Mesenteric fat pad (tissue), 1 donor: ENCODE data around the gene FLT1. TPM values are rescaled to one million over a fixed set of nuclear protein-coding genes. Genes with fewer than 3 reads are reported as not detected.

ENCODE experiments used
- DNase-seq: peaks from one replicate; pipeline ENCODE4 v3.0.0-alpha.2; 2020; ENCODE audit warnings: low spot score
- total RNA-seq: library from RNA; stranded (reverse); fragmentation: NEBNext Ultra II Directional; extraction: Animal tissue kit (Norgen Biotek cat#: 25700); gene quantifications from one replicate; pipeline ENCODE4 v1.2.1, GENCODE V29; 2021
- donor health status: DM: yes; HTN: yes; CAD: no.

The FLT1 gene
- total RNA-seq, 1 donor from 2014 or later: 65.9 TPM

DNA sequence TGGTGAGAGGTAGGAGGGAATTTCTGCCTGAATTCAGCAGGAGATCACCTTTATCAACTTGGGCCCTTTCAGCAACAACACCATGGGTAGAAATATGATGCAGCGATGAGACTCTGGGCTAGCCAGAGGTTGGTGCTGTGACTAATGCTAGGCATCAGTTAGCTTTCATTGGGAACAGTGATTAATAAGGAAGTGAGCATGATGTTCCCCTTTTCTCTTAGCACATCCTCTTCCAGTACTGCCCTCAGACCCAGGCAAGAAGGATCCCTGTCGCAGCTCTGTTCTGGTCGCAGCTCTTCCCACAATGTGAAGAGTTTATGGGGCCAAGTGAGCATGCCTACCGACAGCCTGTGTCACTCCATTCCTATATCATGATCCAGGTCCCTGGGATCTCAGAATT lies 100.5 kb downstream of the FLT1 start:
- no peak for DNase-seq

DNA sequence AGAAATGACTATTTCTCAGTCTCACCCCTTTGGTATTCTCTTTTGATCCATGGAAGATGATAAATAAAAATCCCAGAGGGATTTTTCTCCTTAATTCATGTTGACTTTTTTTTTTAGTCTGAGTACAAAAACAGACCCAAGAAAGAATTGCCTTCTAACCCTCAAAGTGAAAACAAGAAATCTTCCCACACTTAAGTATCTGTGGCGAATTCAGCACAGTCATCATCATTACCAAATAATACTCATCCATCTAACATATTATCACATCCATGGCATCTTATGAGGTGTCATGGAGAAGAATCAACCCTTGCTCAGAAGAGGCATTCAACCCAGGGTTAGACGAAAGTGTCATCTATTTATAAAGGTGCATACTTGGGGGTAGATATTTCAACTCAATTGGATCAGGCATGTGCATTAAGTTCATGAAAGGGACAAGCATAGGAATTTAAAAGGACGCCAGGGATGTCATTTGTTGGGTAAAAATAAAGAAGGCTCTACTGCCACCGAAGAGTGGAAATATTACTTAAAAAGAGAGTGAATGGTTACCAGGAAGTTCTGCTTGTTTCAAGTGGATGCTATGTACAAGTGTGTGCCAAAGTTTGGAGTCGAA lies 101.9 kb downstream of the FLT1 start:
- no peak for DNase-seq

DNA sequence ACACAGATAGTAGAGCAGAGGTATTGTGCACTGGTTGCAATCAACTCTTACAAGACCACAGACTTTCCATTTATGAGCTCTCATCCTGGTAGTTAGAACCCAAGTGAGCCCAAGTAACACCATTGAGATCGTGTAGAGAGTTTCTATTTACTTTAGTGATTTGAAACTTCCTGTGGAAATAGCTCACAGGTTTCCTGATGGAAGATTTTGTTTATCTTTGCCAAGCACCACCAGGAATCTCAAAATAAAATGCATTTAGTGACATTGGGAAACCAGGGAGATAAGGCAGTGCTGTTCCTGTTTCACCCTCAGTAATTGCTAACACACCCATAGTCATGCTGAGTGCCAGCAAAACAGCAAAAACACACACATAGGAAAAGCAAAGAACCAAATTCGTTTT lies 102.5 kb downstream of the FLT1 start:
- no peak for DNase-seq

GRCh38 chr13:28387740-28388501 lies 107.0 kb downstream of the FLT1 start:
- no peak for DNase-seq

- DNase-seq: no peak
Measured at GRCh38 chr13:28385362-28385761, 109.6 kb downstream of the FLT1 start.

GRCh38 chr13:28384789-28385188 lies 110.1 kb downstream of the FLT1 start:
- DNase-seq: no peak

DNA sequence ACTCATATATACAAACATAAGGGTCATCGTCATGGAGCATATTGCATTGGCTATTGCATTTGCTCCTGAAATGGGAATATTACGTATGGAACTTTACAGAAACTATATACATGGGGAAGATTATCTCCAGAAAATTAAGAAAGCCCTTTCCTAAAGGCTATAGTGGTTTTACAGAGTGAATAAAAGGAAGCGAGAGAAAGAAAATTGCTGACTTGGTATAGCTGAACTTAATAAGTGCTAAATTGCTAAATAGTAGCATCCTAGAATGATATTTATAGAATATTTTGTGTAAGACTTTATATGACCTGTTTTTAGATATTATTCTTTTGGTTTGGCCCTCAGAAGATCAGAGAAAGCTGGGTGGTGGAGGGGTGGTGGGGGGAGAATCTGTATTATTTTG lies 114.6 kb downstream of the FLT1 start:
- DNase-seq: no peak

GRCh38 chr13:28379371-28380083 lies 115.4 kb downstream of the FLT1 start:
- DNase-seq: no peak

DNA sequence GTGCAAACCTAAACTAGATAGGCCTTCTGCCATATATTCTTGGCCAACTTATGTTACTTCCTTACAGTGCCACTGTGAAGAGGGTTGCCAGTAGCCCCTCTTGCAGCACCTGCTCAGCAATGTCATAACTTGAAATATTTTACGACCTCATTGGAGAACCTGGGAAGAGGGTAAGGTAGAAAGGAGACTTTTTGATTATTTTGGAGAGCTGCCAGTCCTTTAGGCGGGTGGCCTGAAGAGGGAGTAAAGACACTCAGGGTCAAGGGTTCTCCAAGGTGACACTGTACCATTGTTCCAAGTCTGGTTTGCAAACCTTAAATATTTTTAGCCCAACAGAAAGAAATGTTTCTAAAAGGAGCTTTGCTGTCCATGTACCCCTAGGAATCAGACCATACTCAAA lies 118.3 kb downstream of the FLT1 start:
- no peak for DNase-seq

GRCh38 chr13:28375250-28375930 lies 119.5 kb downstream of the FLT1 start:
- DNase-seq: no peak

DNA sequence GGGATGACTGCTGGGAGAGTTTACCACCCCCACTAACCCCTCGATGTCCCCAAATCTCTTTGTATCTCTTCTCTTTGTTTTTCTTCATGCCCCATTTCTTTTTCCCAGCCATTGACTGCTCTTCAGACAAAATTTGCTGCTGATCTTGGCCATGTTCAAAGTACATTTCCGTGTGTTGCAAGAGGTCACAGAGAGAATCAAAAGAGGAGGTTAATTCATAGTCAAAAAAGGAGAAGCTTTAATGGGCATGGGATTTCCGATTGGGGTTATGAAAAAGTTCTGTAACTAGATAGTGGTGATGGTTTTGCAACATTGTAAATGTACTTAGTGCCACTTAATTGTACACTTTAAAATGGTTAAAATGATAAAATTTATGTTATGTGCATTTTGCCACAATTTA lies 121.1 kb downstream of the FLT1 start:
- DNase-seq: no peak

GRCh38 chr13:28370448-28370847 lies 124.5 kb downstream of the FLT1 start:
- no peak for DNase-seq

GRCh38 chr13:28358708-28359107 lies 136.2 kb downstream of the FLT1 start:
- no peak for DNase-seq

DNA sequence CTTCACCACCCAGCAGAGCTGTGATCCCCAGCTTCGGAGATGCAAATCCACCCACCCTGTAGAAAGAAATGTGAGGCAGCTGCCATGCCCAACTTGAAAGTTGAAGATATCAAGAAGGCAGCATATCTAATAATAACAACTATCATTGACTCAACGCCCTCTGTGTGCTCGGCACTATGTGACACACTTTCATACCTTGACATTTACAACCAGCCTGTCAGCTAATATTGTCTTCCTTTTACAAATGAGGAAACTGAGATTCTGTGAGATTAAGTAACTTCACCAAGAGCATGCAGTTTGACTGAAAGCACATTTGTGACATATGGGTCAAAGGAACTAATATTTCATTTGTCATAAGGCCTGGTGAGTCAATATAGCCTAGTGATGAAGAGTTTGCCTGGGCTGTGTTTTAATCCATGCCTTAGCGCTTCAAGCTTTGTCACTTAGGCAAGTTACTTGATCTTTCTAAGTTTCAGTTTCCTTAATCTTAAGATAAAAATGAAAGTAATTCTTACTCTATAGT lies 137.0 kb downstream of the FLT1 start:
- DNase-seq: no peak

GRCh38 chr13:28357247-28357825 lies 137.6 kb downstream of the FLT1 start:
- no peak for DNase-seq

GRCh38 chr13:28356561-28357021 lies 138.3 kb downstream of the FLT1 start:
- DNase-seq: no peak

- DNase-seq: no peak
Measured at GRCh38 chr13:28355822-28356371, 139.0 kb downstream of the FLT1 start.

- no peak for DNase-seq
Measured at GRCh38 chr13:28355046-28355821, 139.7 kb downstream of the FLT1 start.

GRCh38 chr13:28353679-28354078 lies 141.2 kb downstream of the FLT1 start:
- no peak for DNase-seq
